HG03460 (cell line): ENCODE measurements around the gene AFDN.

Experiments
- ATAC-seq: cut with Tn5 transposase; IDR thresholded peaks from one replicate; pipeline ENCODE4 v1.9.1; 2021; ENCODE audit not compliant: unreplicated experiment

AFDN gene

GRCh38 chr6:167826896-167827582 is at the start of gene AFDN:
TSS of gene AFDN (plus strand) at chr6:167826911. CDS start at chr6:167827133, 222 bp downstream.
- ATAC-seq: peak; percentile 23

- no peak for ATAC-seq
Measured at GRCh38 chr6:167778497-167779128, 48.1 kb upstream of the AFDN start.

GRCh38 chr6:167779129-167779992 is 47.4 kb upstream of the AFDN start:
- no peak for ATAC-seq

GRCh38 chr6:167779993-167780655 is 46.6 kb upstream of the AFDN start:
- no peak for ATAC-seq

GRCh38 chr6:167781066-167781767 is 45.5 kb upstream of the AFDN start:
- ATAC-seq: no peak

GRCh38 chr6:167781868-167782267 is 44.8 kb upstream of the AFDN start:
- ATAC-seq: no peak

- no peak for ATAC-seq
Measured at GRCh38 chr6:167782698-167783517, 43.8 kb upstream of the AFDN start.

- no peak for ATAC-seq
Measured at GRCh38 chr6:167786853-167787675, 39.6 kb upstream of the AFDN start.

GRCh38 chr6:167787896-167788562 is 38.7 kb upstream of the AFDN start:
- no peak for ATAC-seq

- ATAC-seq: no peak
Measured at GRCh38 chr6:167788563-167788903, 38.2 kb upstream of the AFDN start.

GRCh38 chr6:167789358-167789757 is 37.4 kb upstream of the AFDN start:
- no peak for ATAC-seq

GRCh38 chr6:167791091-167791779 is 35.5 kb upstream of the AFDN start:
- no peak for ATAC-seq

GRCh38 chr6:167791780-167792478 is 34.8 kb upstream of the AFDN start:
- no peak for ATAC-seq

GRCh38 chr6:167793421-167793820 is 33.3 kb upstream of the AFDN start:
- no peak for ATAC-seq

- ATAC-seq: no peak
Measured at GRCh38 chr6:167794161-167795157, 32.3 kb upstream of the AFDN start.

- no peak for ATAC-seq
Measured at GRCh38 chr6:167795321-167795811, 31.3 kb upstream of the AFDN start.
